ENCODE measurements around the gene MAP3K3. TPM values are rescaled to one million over a fixed set of nuclear protein-coding genes. Genes with fewer than 3 reads are reported as not detected.

Gene MAP3K3
- total RNA-seq, 1 experiment from 2014 or later = 16.2 TPM

DNA sequence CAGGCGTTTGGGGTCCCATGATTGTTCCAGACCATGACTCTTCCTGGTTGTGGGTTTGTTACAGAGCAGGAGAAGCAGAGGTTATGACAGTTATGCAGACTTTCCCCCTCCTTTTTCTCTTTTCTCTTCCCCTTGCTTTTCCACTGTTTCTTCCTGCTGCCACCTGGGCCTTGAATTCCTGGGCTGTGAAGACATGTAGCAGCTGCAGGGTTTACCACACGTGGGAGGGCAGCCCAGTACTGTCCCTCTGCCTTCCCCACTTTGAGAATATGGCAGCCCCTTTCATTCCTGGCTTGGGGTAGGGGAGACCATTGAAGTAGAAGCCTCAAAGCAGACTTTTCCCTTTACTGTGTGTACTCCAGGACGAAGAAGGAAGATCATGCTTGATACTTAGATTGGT is 29.4 kb upstream of the MAP3K3 start:
- Histone ChIP-seq H3K36me3 (ENCODE audit: control insufficient read depth, insufficient read depth, low read length) (peaks cover 4% of the 10 kb centered on the region), H3K27me3 (replicated peaks; ENCODE audit: control insufficient read depth, insufficient read depth, low read length) (no peaks in the 10 kb centered on the region), H3K4me1 (no peaks in the 10 kb centered on the region), H3K4me3 (ENCODE audit: low read depth, low read length) (no peak overlapping the region), H3K9me3 (no peaks in the 10 kb centered on the region)
- TF ChIP-seq, protein P1, sequence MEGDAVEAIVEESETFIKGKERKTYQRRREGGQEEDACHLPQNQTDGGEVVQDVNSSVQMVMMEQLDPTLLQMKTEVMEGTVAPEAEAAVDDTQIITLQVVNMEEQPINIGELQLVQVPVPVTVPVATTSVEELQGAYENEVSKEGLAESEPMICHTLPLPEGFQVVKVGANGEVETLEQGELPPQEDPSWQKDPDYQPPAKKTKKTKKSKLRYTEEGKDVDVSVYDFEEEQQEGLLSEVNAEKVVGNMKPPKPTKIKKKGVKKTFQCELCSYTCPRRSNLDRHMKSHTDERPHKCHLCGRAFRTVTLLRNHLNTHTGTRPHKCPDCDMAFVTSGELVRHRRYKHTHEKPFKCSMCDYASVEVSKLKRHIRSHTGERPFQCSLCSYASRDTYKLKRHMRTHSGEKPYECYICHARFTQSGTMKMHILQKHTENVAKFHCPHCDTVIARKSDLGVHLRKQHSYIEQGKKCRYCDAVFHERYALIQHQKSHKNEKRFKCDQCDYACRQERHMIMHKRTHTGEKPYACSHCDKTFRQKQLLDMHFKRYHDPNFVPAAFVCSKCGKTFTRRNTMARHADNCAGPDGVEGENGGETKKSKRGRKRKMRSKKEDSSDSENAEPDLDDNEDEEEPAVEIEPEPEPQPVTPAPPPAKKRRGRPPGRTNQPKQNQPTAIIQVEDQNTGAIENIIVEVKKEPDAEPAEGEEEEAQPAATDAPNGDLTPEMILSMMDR (IDR thresholded peaks at IDR 0.05; ENCODE audit: insufficient read depth in 1 of 2, low read depth in 1 of 2, low read length in 1 of 2, severe bottlenecking in 1 of 2, unreplicated experiment in 1 of 2) = no peak
- no TSS peak for BruUV-seq (replicated peaks)
- no peak for DNase-seq
- intact Hi-C loops (cut with micrococcal nuclease; ENCODE audit: unreplicated experiment) = no loop called here
- CTCF ChIA-PET = no interaction called here
- no peak overlapping the region for H3K4me3 Mint-ChIP-seq (ENCODE audit: unreplicated experiment)
- POLR2A ChIA-PET = no interaction called here
- no peak overlapping the region for H3K27ac Mint-ChIP-seq (ENCODE audit: unreplicated experiment)
- H3K36me3 Mint-ChIP-seq (ENCODE audit: insufficient read depth, unreplicated experiment) = peaks cover 45% of the 10 kb centered on the region
- H3K9me3 Mint-ChIP-seq (ENCODE audit: unreplicated experiment) = no peaks in the 10 kb centered on the region
- H3K4me1 Mint-ChIP-seq (ENCODE audit: low read depth, unreplicated experiment) = no peaks in the 10 kb centered on the region
- H3K27me3 Mint-ChIP-seq (ENCODE audit: insufficient read depth, unreplicated experiment) = no peaks in the 10 kb centered on the region

DNA sequence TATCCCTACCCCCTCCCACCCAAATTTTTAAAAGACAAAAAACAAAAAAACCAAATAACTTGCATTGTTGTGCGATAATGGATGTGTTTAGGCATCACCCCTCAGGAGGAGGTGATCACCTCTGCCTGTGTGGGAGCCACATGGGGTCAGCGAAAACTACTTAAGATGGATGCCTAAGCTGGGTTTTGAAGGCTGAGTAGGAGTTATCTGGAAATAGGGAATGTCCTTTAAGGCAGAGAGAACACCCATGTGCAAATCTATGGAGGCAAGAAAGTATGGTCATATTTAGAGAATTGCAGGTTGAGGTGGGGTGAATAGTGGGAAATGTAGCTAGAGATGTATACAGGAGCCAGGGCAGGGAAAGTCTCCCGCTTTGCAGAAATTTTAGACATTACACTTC is 27.1 kb upstream of the MAP3K3 start:
- BruUV-seq (replicated peaks) = no TSS peak
- no peaks in the 10 kb centered on the region for H3K27me3 Mint-ChIP-seq (ENCODE audit: insufficient read depth, unreplicated experiment)
- no peak overlapping the region for H3K4me3 Mint-ChIP-seq (ENCODE audit: unreplicated experiment)
- H3K4me1 Mint-ChIP-seq (ENCODE audit: low read depth, unreplicated experiment) = peaks cover 4% of the 10 kb centered on the region
- ChIA-PET POLR2A (no interaction called here), CTCF (no interaction called here)
- H3K36me3 ChIP-seq (ENCODE audit: control insufficient read depth, insufficient read depth, low read length) = peaks cover 1% of the 10 kb centered on the region
- no peak overlapping the region for H3K4me3 ChIP-seq (ENCODE audit: low read depth, low read length)
- no peaks in the 10 kb centered on the region for H3K9me3 Mint-ChIP-seq (ENCODE audit: unreplicated experiment)
- DNase-seq = no peak
- TF ChIP-seq, protein P1 (IDR thresholded peaks at IDR 0.05; ENCODE audit: insufficient read depth in 1 of 2, low read depth in 1 of 2, low read length in 1 of 2, severe bottlenecking in 1 of 2, unreplicated experiment in 1 of 2) = no peak
- intact Hi-C loops (cut with micrococcal nuclease; ENCODE audit: unreplicated experiment) = no loop called here
- peaks cover 31% of the 10 kb centered on the region for H3K36me3 Mint-ChIP-seq (ENCODE audit: insufficient read depth, unreplicated experiment)
- no peaks in the 10 kb centered on the region for H3K9me3 ChIP-seq
- H3K4me1 ChIP-seq = peaks cover 2% of the 10 kb centered on the region; the same call in 1 of the 2 replicates
- no peaks in the 10 kb centered on the region for H3K27me3 ChIP-seq (replicated peaks; ENCODE audit: control insufficient read depth, insufficient read depth, low read length)
- no peak overlapping the region for H3K27ac Mint-ChIP-seq (ENCODE audit: unreplicated experiment)

DNA sequence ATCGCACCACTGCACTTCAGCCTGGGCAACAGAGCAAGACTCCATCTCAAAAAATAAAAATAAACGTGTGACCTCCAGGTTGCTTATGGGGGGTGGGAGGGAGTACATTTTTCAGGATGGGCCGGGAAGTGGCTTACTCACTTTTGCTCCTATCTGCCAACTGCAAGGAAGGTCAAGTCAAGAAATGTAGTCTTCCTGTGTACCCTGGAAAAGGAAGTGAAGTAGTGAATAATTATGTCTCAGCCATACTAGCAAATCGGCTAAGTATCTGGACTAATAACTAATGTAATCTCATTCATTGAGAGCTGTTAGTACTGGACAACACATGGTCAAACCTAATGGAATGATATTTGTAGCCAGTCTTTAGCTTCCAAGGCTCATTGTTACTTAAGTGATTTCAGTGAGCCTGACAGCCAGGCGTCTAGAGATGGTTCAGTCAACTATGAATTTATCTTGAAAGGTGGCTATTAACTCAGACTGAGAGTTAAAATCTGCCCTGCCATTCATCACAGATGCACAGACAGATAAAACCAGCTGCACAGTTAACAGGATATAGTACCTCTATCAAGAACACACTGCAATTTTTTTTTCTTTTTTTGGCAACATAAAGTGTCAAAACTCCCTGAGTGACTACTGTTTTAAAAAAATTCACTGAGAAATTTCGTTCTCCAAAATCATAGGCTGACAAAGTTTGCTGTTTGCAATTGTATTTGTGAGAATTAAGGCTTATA is 25.2 kb upstream of the MAP3K3 start:
- H3K4me1 Mint-ChIP-seq (ENCODE audit: low read depth, unreplicated experiment) = peaks cover 7% of the 10 kb centered on the region
- intact Hi-C loops (cut with micrococcal nuclease; ENCODE audit: unreplicated experiment) = no loop called here
- no TSS peak for BruUV-seq (replicated peaks)
- no peak overlapping the region for H3K27ac Mint-ChIP-seq (ENCODE audit: unreplicated experiment)
- 0 out of 2 replicates have a peak, but pooled peaks cover 1% of the 10 kb centered on the region for H3K36me3 ChIP-seq (ENCODE audit: control insufficient read depth, insufficient read depth, low read length)
- CTCF ChIA-PET = no interaction called here
- H3K27me3 Mint-ChIP-seq (ENCODE audit: insufficient read depth, unreplicated experiment) = no peaks in the 10 kb centered on the region
- no peak for DNase-seq
- no peaks in the 10 kb centered on the region for H3K9me3 ChIP-seq
- POLR2A ChIA-PET = no interaction called here
- no peak overlapping the region for H3K4me3 ChIP-seq (ENCODE audit: low read depth, low read length)
- H3K4me3 Mint-ChIP-seq (ENCODE audit: unreplicated experiment) = no peak overlapping the region
- no peaks in the 10 kb centered on the region for H3K9me3 Mint-ChIP-seq (ENCODE audit: unreplicated experiment)
- peaks cover 12% of the 10 kb centered on the region for H3K4me1 ChIP-seq
- TF ChIP-seq, protein P1 (IDR thresholded peaks at IDR 0.05; ENCODE audit: insufficient read depth in 1 of 2, low read depth in 1 of 2, low read length in 1 of 2, severe bottlenecking in 1 of 2, unreplicated experiment in 1 of 2) = no peak
- peaks cover 26% of the 10 kb centered on the region for H3K36me3 Mint-ChIP-seq (ENCODE audit: insufficient read depth, unreplicated experiment)
- no peaks in the 10 kb centered on the region for H3K27me3 ChIP-seq (replicated peaks; ENCODE audit: control insufficient read depth, insufficient read depth, low read length)

Measured in Caco-2 (cell line).